ENCODE measurements around the gene SLC17A4. TPM values are rescaled to one million over a fixed set of nuclear protein-coding genes. Genes with fewer than 3 reads are reported as not detected.
"Not testable (repeated sequence)": the region's sequence is repeated elsewhere in the genome, so short reads cannot be mapped to it uniquely, and the experiment has no call there.

The SLC17A4 gene
- total RNA-seq, 2 donors from 2014 or later, result 4.0 to 10.6 TPM

GRCh38 chr6:25743868-25744267, 10.7 kb upstream of the SLC17A4 start:
- peaks cover 7% of the 10 kb centered on the region for H3K4me1 ChIP-seq
- H3K36me3 ChIP-seq (replicated peaks in 1 of 2; ENCODE audit: insufficient read depth in 1 of 2, low read depth in 2 of 2), result no peaks in the 10 kb centered on the region
- TF ChIP-seq POLR2A (IDR thresholded peaks at IDR 0.05), result no peak
- TF ChIP-seq, protein P1, sequence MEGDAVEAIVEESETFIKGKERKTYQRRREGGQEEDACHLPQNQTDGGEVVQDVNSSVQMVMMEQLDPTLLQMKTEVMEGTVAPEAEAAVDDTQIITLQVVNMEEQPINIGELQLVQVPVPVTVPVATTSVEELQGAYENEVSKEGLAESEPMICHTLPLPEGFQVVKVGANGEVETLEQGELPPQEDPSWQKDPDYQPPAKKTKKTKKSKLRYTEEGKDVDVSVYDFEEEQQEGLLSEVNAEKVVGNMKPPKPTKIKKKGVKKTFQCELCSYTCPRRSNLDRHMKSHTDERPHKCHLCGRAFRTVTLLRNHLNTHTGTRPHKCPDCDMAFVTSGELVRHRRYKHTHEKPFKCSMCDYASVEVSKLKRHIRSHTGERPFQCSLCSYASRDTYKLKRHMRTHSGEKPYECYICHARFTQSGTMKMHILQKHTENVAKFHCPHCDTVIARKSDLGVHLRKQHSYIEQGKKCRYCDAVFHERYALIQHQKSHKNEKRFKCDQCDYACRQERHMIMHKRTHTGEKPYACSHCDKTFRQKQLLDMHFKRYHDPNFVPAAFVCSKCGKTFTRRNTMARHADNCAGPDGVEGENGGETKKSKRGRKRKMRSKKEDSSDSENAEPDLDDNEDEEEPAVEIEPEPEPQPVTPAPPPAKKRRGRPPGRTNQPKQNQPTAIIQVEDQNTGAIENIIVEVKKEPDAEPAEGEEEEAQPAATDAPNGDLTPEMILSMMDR (IDR thresholded peaks at IDR 0.05), result no peak
- H3K27ac ChIP-seq, result no peak overlapping the region
- no peaks in the 10 kb centered on the region for H3K27me3 ChIP-seq
- DNase-seq (no peak), ATAC-seq (no peak)
- intact Hi-C loops (cut with DNase I), result no loop called here
- H3K9me3 ChIP-seq, result no peaks in the 10 kb centered on the region
- H3K4me3 ChIP-seq, result no peak overlapping the region

DNA sequence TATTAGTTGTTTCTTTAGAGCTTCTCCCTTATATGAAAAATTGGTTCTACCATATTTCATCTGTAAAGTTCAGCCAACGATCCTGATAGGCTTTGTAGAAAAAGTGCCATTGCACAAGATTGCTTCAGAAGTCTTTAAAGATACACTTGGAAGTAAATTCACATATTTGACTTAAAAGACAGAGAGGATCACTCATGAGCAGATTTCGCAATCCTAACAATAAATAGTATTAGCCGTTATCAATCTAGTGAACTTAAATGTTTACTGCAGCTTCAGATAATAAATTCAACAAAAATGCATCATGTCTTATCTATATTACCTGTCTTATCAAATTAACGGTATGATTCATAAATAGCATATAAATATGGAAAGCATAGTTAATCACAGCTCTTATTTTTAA, 8.7 kb upstream of the SLC17A4 start:
- no peak for DNase-seq
- ATAC-seq, result no peak
- TF ChIP-seq, protein P1 (IDR thresholded peaks at IDR 0.05), result no peak
- TF ChIP-seq POLR2A (IDR thresholded peaks at IDR 0.05), result no peak
- Histone ChIP-seq H3K36me3 (replicated peaks in 1 of 2; ENCODE audit: insufficient read depth in 1 of 2, low read depth in 2 of 2) (no peaks in the 10 kb centered on the region), H3K27me3 (no peaks in the 10 kb centered on the region), H3K4me3 (no peak overlapping the region), H3K4me1 (peaks cover 12% of the 10 kb centered on the region), H3K27ac (no peak overlapping the region), H3K9me3 (no peaks in the 10 kb centered on the region)
- intact Hi-C loops (cut with DNase I), result no loop called here
- WGBS, 2 donors, result 58 to 64% methylated on average over 4 of the region's 4 CpGs

DNA sequence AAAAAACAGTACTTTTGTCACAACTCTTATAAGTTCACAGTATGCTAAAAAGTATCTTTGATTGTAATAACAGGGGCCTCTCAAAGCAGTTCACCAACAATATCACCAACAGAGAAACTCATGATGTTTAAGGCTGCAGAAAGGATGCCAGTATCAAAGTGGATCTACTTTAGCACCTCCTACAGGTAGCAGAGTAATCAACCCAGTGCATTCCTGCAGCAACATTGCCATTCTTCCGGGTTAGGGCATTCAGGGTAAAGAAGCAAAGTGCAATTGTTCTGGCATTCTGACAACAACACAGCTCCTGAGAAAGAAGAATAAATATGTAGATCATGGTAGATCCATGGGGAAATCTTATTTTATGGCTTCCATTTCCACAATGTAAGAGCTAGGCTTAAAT, 7.6 kb upstream of the SLC17A4 start:
- 43 to 65% methylated on average over 1 of the region's 1 CpG for WGBS, 2 donors
- TF ChIP-seq, protein P1 (IDR thresholded peaks at IDR 0.05), result no peak
- TF ChIP-seq POLR2A (IDR thresholded peaks at IDR 0.05), result no peak
- H3K27ac ChIP-seq, result peak overlapping the region in 1 of 4 donors; percentile 80

DNA sequence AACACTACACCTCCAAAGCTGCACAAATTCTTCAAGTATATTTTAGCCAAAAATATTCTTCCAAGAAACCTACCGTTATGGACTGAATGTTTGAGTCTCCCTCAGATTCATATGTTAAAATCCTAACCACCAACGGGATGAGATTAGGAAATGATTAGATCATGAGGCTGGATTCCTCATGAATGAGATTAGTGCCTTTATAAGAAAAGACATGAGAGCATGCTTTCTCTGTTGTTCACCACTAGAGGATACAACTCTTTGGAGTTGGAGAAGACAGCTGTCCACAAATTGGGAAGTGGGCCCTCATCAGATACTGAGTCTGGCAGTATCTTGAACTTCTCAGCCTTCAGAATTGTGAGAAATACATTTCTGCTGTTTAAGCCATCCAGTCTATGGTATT, 7.1 kb upstream of the SLC17A4 start:
- Histone ChIP-seq H3K36me3 (replicated peaks in 1 of 2; ENCODE audit: insufficient read depth in 1 of 2, low read depth in 2 of 2) (no peaks in the 10 kb centered on the region), H3K9me3 (no peaks in the 10 kb centered on the region), H3K4me3 (no peak overlapping the region), H3K27me3 (no peaks in the 10 kb centered on the region), H3K4me1 (peaks cover 12% of the 10 kb centered on the region), H3K27ac (peak overlapping the region in 3 of 4 donors; percentile 43 to 80 (median 72))
- no peak for TF ChIP-seq POLR2A (IDR thresholded peaks at IDR 0.05)
- TF ChIP-seq, protein P1 (IDR thresholded peaks at IDR 0.05), result no peak
- intact Hi-C loops (cut with DNase I), result no loop called here
- ATAC-seq (no peak), DNase-seq (no peak)
- 74 to 76% methylated on average over 2 of the region's 2 CpGs for WGBS, 2 donors

More for the DNA sequence above, 7.6 kb upstream of the SLC17A4 start:
- ATAC-seq (no peak), DNase-seq (no peak)
- intact Hi-C loops (cut with DNase I), result no loop called here
- Histone ChIP-seq H3K4me1 (peaks cover 12% of the 10 kb centered on the region), H3K9me3 (no peaks in the 10 kb centered on the region), H3K36me3 (replicated peaks in 1 of 2; ENCODE audit: insufficient read depth in 1 of 2, low read depth in 2 of 2) (no peaks in the 10 kb centered on the region), H3K4me3 (no peak overlapping the region), H3K27me3 (no peaks in the 10 kb centered on the region)

DNA sequence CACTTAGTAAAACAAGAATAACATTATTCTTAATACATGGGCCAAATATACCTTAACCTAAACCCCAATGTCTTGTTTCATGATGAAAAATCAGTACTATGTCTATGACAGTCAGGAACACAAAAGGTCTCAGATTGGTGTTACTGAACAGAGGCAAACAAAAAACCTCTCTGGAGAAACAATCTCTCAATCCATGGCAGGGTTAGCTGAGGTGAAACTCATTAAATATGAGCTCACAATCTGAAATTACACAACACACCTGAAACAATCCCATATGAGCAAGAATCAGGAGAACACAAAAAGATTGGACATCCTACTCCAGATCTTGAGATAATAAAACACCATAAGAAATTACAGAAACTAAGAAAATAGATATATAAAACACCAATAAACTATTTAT, 6.5 kb upstream of the SLC17A4 start:
- H3K36me3 ChIP-seq (replicated peaks in 1 of 2; ENCODE audit: insufficient read depth in 1 of 2, low read depth in 2 of 2), result no peaks in the 10 kb centered on the region
- peak; percentile 74 for ATAC-seq
- H3K27me3 ChIP-seq, result no peaks in the 10 kb centered on the region
- H3K4me1 ChIP-seq, result peaks cover 12% of the 10 kb centered on the region
- intact Hi-C loops (cut with DNase I), result no loop called here
- H3K27ac ChIP-seq, result peak overlapping the region in 3 of 4 donors; percentile 64 to 80 (median 72)
- DNase-seq, result no peak
- H3K4me3 ChIP-seq, result no peak overlapping the region
- no peaks in the 10 kb centered on the region for H3K9me3 ChIP-seq
- TF ChIP-seq, protein P1 (IDR thresholded peaks at IDR 0.05), result no peak
- TF ChIP-seq POLR2A (IDR thresholded peaks at IDR 0.05), result no peak

DNA sequence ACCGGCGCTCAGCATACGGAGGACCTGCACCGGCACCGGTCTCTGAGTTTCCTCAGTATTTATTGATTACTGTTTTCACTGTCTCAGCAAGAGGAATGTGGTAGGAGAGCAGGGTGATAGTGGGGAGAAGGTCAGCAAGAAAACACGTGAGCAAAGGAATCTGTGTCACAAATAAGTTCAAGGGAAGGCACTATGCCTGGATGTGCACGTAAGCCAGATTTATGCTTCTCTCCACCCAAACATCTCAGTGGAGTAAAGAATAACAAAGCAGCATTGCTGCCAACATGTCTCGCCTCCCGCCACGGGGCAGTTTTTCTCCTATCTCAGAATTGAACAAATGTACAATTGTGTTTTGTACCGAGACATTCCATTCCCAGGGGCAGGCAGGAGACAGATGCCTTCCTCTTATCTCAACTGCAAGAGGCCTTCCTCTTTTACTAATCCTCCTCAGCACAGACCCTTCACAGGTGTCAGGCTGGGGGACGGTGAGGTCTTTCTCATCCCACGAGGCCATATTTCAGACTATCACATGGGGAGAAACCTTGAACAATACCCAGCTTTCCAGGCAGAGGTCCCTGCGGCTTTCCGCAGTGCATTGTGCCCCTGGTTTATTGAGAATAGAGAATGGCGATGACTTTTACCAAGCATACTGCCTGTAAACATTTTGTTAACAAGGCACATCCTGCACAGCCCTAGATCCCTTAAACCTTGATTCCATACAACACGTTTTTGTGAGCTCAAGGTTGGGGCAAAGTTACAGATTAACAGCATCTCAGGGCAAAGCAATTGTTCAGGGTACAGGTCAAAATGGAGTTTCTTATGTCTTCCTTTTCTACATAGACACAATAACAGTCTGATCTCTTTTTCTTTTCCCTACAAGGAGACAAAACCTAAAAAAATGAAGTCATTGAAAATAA, 5.7 kb upstream of the SLC17A4 start:
- DNase-seq, result peak in 2 of 4 donors; percentile 17 to 25
- H3K9me3 ChIP-seq; ATAC-seq; H3K27me3 ChIP-seq; H3K36me3 ChIP-seq (replicated peaks in 1 of 2; ENCODE audit: insufficient read depth in 1 of 2, low read depth in 2 of 2); intact Hi-C loops (cut with DNase I); H3K4me3 ChIP-seq: not testable (repeated sequence)
- Histone ChIP-seq H3K4me1 (peaks cover 12% of the 10 kb centered on the region), H3K27ac (peak overlapping the region in 3 of 4 donors; percentile 64 to 80 (median 72))
- whole genome bisulfite sequencing, 2 donors, result 34 to 41% methylated on average over 16 to 17 of the region's 17 CpGs
